Small intestine (tissue), 7 donors: ENCODE results near the gene ARHGEF28. TPM values are rescaled to one million over a fixed set of nuclear protein-coding genes. Genes with fewer than 3 reads are reported as not detected.

Experiments used
- DNase-seq, 2 donors: peaks; one replicate each; pipeline versions ENCODE4 v3.0.0 to v3.0.0-alpha.2; 2013
- FAIRE-seq: peaks from 2 replicates; lab custom pipeline; 2012; peaks lifted over from hg19 to GRCh38; lab: Jason Lieb, UNC
- H3K27ac ChIP-seq, 3 donors: one replicate each; pipeline ENCODE4 v1.5.1; 2013; ENCODE audit warnings: low read length in 2 of 3, mild to moderate bottlenecking in 2 of 3, control low read depth in 1 of 3, inconsistent platforms in 1 of 3, low read depth in 1 of 3, moderate library complexity in 1 of 3
- H3K27me3 ChIP-seq, 3 donors: one replicate each; pipeline ENCODE4 v1.6.1; 2013; ENCODE audit warnings: low read length in 3 of 3, inconsistent platforms in 1 of 3; ENCODE audit not compliant: control insufficient read depth in 3 of 3, insufficient read depth in 3 of 3
- H3K36me3 ChIP-seq, 3 donors: one replicate each; pipeline ENCODE4 v1.6.1; 2013; ENCODE audit warnings: low read length in 3 of 3, inconsistent platforms in 1 of 3, low read depth in 1 of 3, mild to moderate bottlenecking in 1 of 3, moderate library complexity in 1 of 3; ENCODE audit not compliant: control insufficient read depth in 3 of 3, insufficient read depth in 2 of 3
- H3K4me1 ChIP-seq, 3 donors: one replicate each; pipeline ENCODE4 v1.6.1; 2013; ENCODE audit warnings: low read length in 2 of 3, inconsistent platforms in 1 of 3, low read depth in 1 of 3, mild to moderate bottlenecking in 1 of 3, moderate library complexity in 1 of 3; ENCODE audit not compliant: control insufficient read depth in 3 of 3, insufficient read depth in 2 of 3
- H3K4me3 ChIP-seq, 3 donors: one replicate each; pipeline ENCODE4 v1.5.1; 2013; ENCODE audit warnings: low read length in 3 of 3, control low read depth in 1 of 3, inconsistent platforms in 1 of 3, low read depth in 1 of 3, mild to moderate bottlenecking in 1 of 3, moderate library complexity in 1 of 3
- H3K9me3 ChIP-seq, 2 donors: one replicate each; pipeline ENCODE4 v1.6.1; 2013; ENCODE audit warnings: low read depth in 1 of 2, low read length in 1 of 2; ENCODE audit not compliant: control insufficient read depth in 2 of 2, insufficient read depth in 1 of 2
- WGBS, 3 donors: extraction: QIAGEN DNeasy Blood & Tissue Kit; methylation state at CpG; one replicate each; pipeline ENCODE4 v1.1.7; 2013; 5-methylcytosine and 5-hydroxymethylcytosine counted together
- polyA plus RNA-seq, 4 donors: library from polyadenylated mRNA; stranded (reverse) in 3 of 4; unstranded in 1 of 4; fragments of 200-250 nt in 3 of 4; fragments of 120-200 nt in 1 of 4; gene quantifications; one replicate each; pipeline versions ENCODE4 v1.2.1 to v1.2.3, GENCODE V29; 2013
- donor health status: healthy with polysubstance abuse.
- donor health status: control.
- donor health status: control.
- donor health status: Bipolar disorder and iron deficiency.
- donor health status: healthy.

The ARHGEF28 gene
- polyA plus RNA-seq, 4 donors = 1.1 to 16.5 (median 2.7) TPM

- Histone ChIP-seq H3K27ac (no peak overlapping the region), H3K27me3 (peaks cover 0 to 2% (median 0%) of the 10 kb centered on the region in 3 donors), H3K9me3 (no peaks in the 10 kb centered on the region), H3K4me3 (no peak overlapping the region), H3K36me3 (no peaks in the 10 kb centered on the region), H3K4me1 (no peaks in the 10 kb centered on the region)
- DNase-seq (no peak), FAIRE-seq (no peak)
- WGBS, 3 donors = 96 to 100% (median 97%) methylated on average over 1 of the region's 1 CpG
Observed at GRCh38 chr5:73986729-73987128, 360.7 kb downstream of the ARHGEF28 start.

- WGBS, 3 donors = 88 to 98% (median 98%) methylated on average over 3 of the region's 3 CpGs
- H3K27ac ChIP-seq = no peak overlapping the region
- DNase-seq = no peak
- peaks cover 0 to 2% (median 0%) of the 10 kb centered on the region in 3 donors for H3K27me3 ChIP-seq
- no peak overlapping the region for H3K4me3 ChIP-seq
- H3K36me3 ChIP-seq = no peaks in the 10 kb centered on the region
- FAIRE-seq = no peak
- H3K4me1 ChIP-seq = no peaks in the 10 kb centered on the region
- no peaks in the 10 kb centered on the region for H3K9me3 ChIP-seq
Observed at GRCh38 chr5:73987915-73988314, 361.9 kb downstream of the ARHGEF28 start.

GRCh38 chr5:73989956-73990355 lies 364.0 kb downstream of the ARHGEF28 start:
- Histone ChIP-seq H3K27me3 (peaks cover 0 to 3% (median 0%) of the 10 kb centered on the region in 3 donors), H3K4me3 (no peak overlapping the region), H3K4me1 (no peaks in the 10 kb centered on the region), H3K36me3 (no peaks in the 10 kb centered on the region), H3K27ac (no peak overlapping the region), H3K9me3 (peaks cover 0 to 2% of the 10 kb centered on the region in 2 donors)
- no peak for DNase-seq
- 24 to 55% (median 35%) methylated on average over 3 of the region's 3 CpGs for WGBS, 3 donors
- no peak for FAIRE-seq

Other genes starting within 250 kb of the ARHGEF28 start
- 10 to 100 TPM in 1 of 4 donors, under 1 TPM in 2, not detected in 1; 0.04 to 19.2 (median 0.27) TPM for gene FOXD1, start 177.4 kb upstream of the ARHGEF28 start, polyA plus RNA-seq
- 100 to 1,000 TPM; 760 to 890 (median 784) TPM for gene BTF3, start 127.8 kb upstream of the ARHGEF28 start, polyA plus RNA-seq
- gene ANKRA2, start 60.6 kb upstream of the ARHGEF28 start, polyA plus RNA-seq = 10 to 100 TPM in 3 of 4 donors, 1 to 10 TPM in 1; 9.2 to 37.9 (median 12.0) TPM
- 10 to 100 TPM in 1 of 4 donors, 1 to 10 TPM in 3; 2.5 to 10.7 (median 4.5) TPM for gene UTP15, start 60.5 kb upstream of the ARHGEF28 start, polyA plus RNA-seq